Mesenchymal stem cell (in vitro differentiated cells and primary cell): Measurements from ENCODE around the gene FRMD4A.

Experiments used
- DNase-seq: peaks from one replicate; pipeline ENCODE4 v3.0.0-alpha.2; 2013
- H2AFZ ChIP-seq: one replicate; pipeline ENCODE4 v1.6.1; 2013; ENCODE audit warnings: low read depth, mild to moderate bottlenecking, control low read depth, inconsistent platforms, low read length, moderate library complexity
- H2AK5ac ChIP-seq: 2 replicates; pipeline ENCODE4 v1.6.1; 2013; ENCODE audit warnings: low read length, moderate library complexity, mild to moderate bottlenecking, inconsistent platforms; ENCODE audit not compliant: severe bottlenecking
- H2BK120ac ChIP-seq: one replicate; pipeline ENCODE4 v1.6.1; 2013; ENCODE audit warnings: low read depth, mild to moderate bottlenecking, inconsistent platforms, low read length, moderate library complexity
- H2BK12ac ChIP-seq, 2 experiments: one replicate each; pipeline ENCODE4 v1.6.1; 2013; ENCODE audit warnings: inconsistent platforms in 2 of 2, low read length in 2 of 2, mild to moderate bottlenecking in 2 of 2, moderate library complexity in 2 of 2, control low read depth in 1 of 2
- H2BK15ac ChIP-seq: one replicate; pipeline ENCODE4 v1.6.1; 2013; ENCODE audit warnings: mild to moderate bottlenecking, low read depth, inconsistent platforms; ENCODE audit not compliant: poor library complexity, severe bottlenecking
- H2BK5ac ChIP-seq: 2 replicates; pipeline ENCODE4 v1.6.1; 2013; ENCODE audit warnings: low read depth, mild to moderate bottlenecking, low read length, control low read depth, inconsistent platforms; ENCODE audit not compliant: poor library complexity, severe bottlenecking
- H3K14ac ChIP-seq, 2 experiments: one replicate each; pipeline ENCODE4 v1.6.1; 2013; ENCODE audit warnings: inconsistent platforms in 2 of 2, low read length in 2 of 2, control low read depth in 1 of 2, mild to moderate bottlenecking in 1 of 2, moderate library complexity in 1 of 2
- H3K18ac ChIP-seq, 2 experiments: one replicate each; pipeline ENCODE4 v1.6.1; 2013; ENCODE audit warnings: inconsistent platforms in 2 of 2, low read length in 2 of 2, control low read depth in 1 of 2, low read depth in 1 of 2, mild to moderate bottlenecking in 1 of 2
- H3K23ac ChIP-seq, 2 experiments: one replicate each; pipeline ENCODE4 v1.6.1; 2013; ENCODE audit warnings: inconsistent platforms in 2 of 2, low read length in 2 of 2, mild to moderate bottlenecking in 2 of 2, moderate library complexity in 2 of 2, control low read depth in 1 of 2
- H3K27ac ChIP-seq: 2 replicates; pipeline ENCODE4 v1.5.1; 2013; ENCODE audit warnings: mild to moderate bottlenecking, moderate library complexity, low read length, control low read depth, inconsistent platforms; ENCODE audit not compliant: poor library complexity, severe bottlenecking
- H3K27me3 ChIP-seq, 2 experiments: 2 replicates each; pipeline versions ENCODE4 v1.6.1 to v1.7.0; 2013; ENCODE audit warnings: low read length in 2 of 2, mild to moderate bottlenecking in 2 of 2, moderate library complexity in 2 of 2, control low read depth in 1 of 2, inconsistent platforms in 1 of 2; ENCODE audit not compliant: control insufficient read depth in 1 of 2, insufficient read depth in 1 of 2
- H3K36me3 ChIP-seq, 2 experiments: 2 replicates each; pipeline versions ENCODE4 v1.6.1 to v1.7.0; 2013; ENCODE audit warnings: low read length in 2 of 2, control low read depth in 1 of 2, inconsistent platforms in 1 of 2, low read depth in 1 of 2, mild to moderate bottlenecking in 1 of 2; ENCODE audit not compliant: insufficient read depth in 2 of 2, control insufficient read depth in 1 of 2
- H3K4ac ChIP-seq, 2 experiments: one replicate each; pipeline ENCODE4 v1.6.1; 2013; ENCODE audit warnings: inconsistent platforms in 2 of 2, low read length in 2 of 2, mild to moderate bottlenecking in 2 of 2, moderate library complexity in 2 of 2, control low read depth in 1 of 2, low read depth in 1 of 2
- H3K4me1 ChIP-seq: 2 replicates; pipeline ENCODE4 v1.6.1; 2013; ENCODE audit warnings: low read depth, low read length, control low read depth; ENCODE audit not compliant: control insufficient read depth, insufficient read depth
- H3K4me2 ChIP-seq: 2 replicates; pipeline ENCODE4 v1.6.1; 2013; ENCODE audit warnings: low read length, mild to moderate bottlenecking, inconsistent platforms; ENCODE audit not compliant: poor library complexity, severe bottlenecking
- H3K4me3 ChIP-seq, 2 experiments: 2 replicates each; pipeline versions ENCODE4 v1.5.1 to v1.7.0; 2013; ENCODE audit warnings: low read length in 2 of 2, mild to moderate bottlenecking in 2 of 2, control low read depth in 1 of 2, low read depth in 1 of 2; ENCODE audit not compliant: insufficient read depth in 1 of 2
- H3K79me1 ChIP-seq: replicated peaks from 2 replicates; pipeline ENCODE4 v1.6.1; 2013; ENCODE audit warnings: mild to moderate bottlenecking, control low read depth, low read length, inconsistent platforms; ENCODE audit not compliant: poor library complexity, severe bottlenecking
- H3K9ac ChIP-seq: 2 replicates; pipeline ENCODE4 v1.7.0; 2013; ENCODE audit warnings: mild to moderate bottlenecking, low read length, moderate library complexity
- H3K9me3 ChIP-seq: 2 replicates; pipeline ENCODE4 v1.7.0; 2013; ENCODE audit warnings: mild to moderate bottlenecking, low read length; ENCODE audit not compliant: control insufficient read depth
- H4K8ac ChIP-seq: one replicate; pipeline ENCODE4 v1.6.1; 2013; ENCODE audit warnings: inconsistent platforms, mild to moderate bottlenecking, low read length, moderate library complexity
- H4K91ac ChIP-seq: one replicate; pipeline ENCODE4 v1.6.1; 2013; ENCODE audit warnings: mild to moderate bottlenecking, low read length, inconsistent platforms
- WGBS: methylation state at CpG from one replicate; pipeline ENCODE4 v1.1.7; 2013; ENCODE audit warnings: mixed read lengths; 5-methylcytosine and 5-hydroxymethylcytosine counted together

Gene FRMD4A

GRCh38 chr10:13632440-13632839 lies 698.3 kb downstream of the FRMD4A start:
- Histone ChIP-seq H3K36me3 (peaks cover 7 to 27% of the 10 kb centered on the region in 2 experiments), H2AFZ (no peak overlapping the region), H2AK5ac (no peak overlapping the region), H2BK12ac (no peak overlapping the region), H3K4ac (no peak overlapping the region), H2BK5ac (no peak overlapping the region), H3K79me1 (peaks cover 3% of the 10 kb centered on the region), H4K8ac (no peak overlapping the region), H3K9me3 (no peaks in the 10 kb centered on the region), H3K4me2 (no peak overlapping the region), H3K23ac (no peak overlapping the region), H3K4me1 (no peaks in the 10 kb centered on the region), H3K14ac (no peak overlapping the region), H4K91ac (no peak overlapping the region), H3K18ac (no peak overlapping the region), H3K27ac (no peak overlapping the region), H3K4me3 (no peak overlapping the region), H3K9ac (no peak overlapping the region), H2BK120ac (no peak overlapping the region), H2BK15ac (no peak overlapping the region), H3K27me3 (no peaks in the 10 kb centered on the region)
- no peak for DNase-seq
- WGBS = no CpG with 5 or more reads among the region's 3 CpGs

GRCh38 chr10:13631594-13631993 lies 699.1 kb downstream of the FRMD4A start:
- Histone ChIP-seq H3K4me2 (no peak overlapping the region), H2BK120ac (no peak overlapping the region), H3K4ac (no peak overlapping the region), H3K36me3 (peaks cover 7 to 27% of the 10 kb centered on the region in 2 experiments), H2BK5ac (no peak overlapping the region), H3K9me3 (no peaks in the 10 kb centered on the region), H3K4me1 (no peaks in the 10 kb centered on the region), H4K8ac (no peak overlapping the region), H3K4me3 (no peak overlapping the region), H3K27me3 (no peaks in the 10 kb centered on the region), H2BK15ac (no peak overlapping the region), H4K91ac (no peak overlapping the region), H3K9ac (no peak overlapping the region), H3K27ac (no peak overlapping the region), H2AFZ (peak overlapping the region; percentile 44), H3K14ac (no peak overlapping the region), H3K18ac (no peak overlapping the region), H2BK12ac (no peak overlapping the region), H2AK5ac (no peak overlapping the region), H3K79me1 (peaks cover 3% of the 10 kb centered on the region), H3K23ac (no peak overlapping the region)
- no peak for DNase-seq
- 98% methylated on average over 5 of the region's 6 CpGs for WGBS

- Histone ChIP-seq H3K18ac (no peak overlapping the region), H3K79me1 (peaks cover 1% of the 10 kb centered on the region), H2BK12ac (no peak overlapping the region), H3K36me3 (peaks cover 7 to 29% of the 10 kb centered on the region in 2 experiments), H4K8ac (no peak overlapping the region), H2BK5ac (no peak overlapping the region), H2AFZ (no peak overlapping the region), H2AK5ac (no peak overlapping the region), H2BK120ac (no peak overlapping the region), H3K4me3 (no peak overlapping the region), H3K23ac (no peak overlapping the region), H3K9me3 (no peaks in the 10 kb centered on the region), H3K27ac (no peak overlapping the region), H3K27me3 (no peaks in the 10 kb centered on the region), H2BK15ac (no peak overlapping the region), H3K4ac (no peak overlapping the region), H3K9ac (no peak overlapping the region), H3K4me2 (no peak overlapping the region), H4K91ac (no peak overlapping the region), H3K4me1 (no peaks in the 10 kb centered on the region), H3K14ac (no peak overlapping the region)
- no peak for DNase-seq
Observed at GRCh38 chr10:13630231-13630630, 700.5 kb downstream of the FRMD4A start.

GRCh38 chr10:13629116-13629515 lies 701.6 kb downstream of the FRMD4A start:
- no peak for DNase-seq
- H2BK15ac ChIP-seq = no peak overlapping the region
- H3K14ac ChIP-seq = no peak overlapping the region
- H3K23ac ChIP-seq = no peak overlapping the region
- peaks cover 7 to 29% of the 10 kb centered on the region in 2 experiments for H3K36me3 ChIP-seq
- H4K91ac ChIP-seq = no peak overlapping the region
- no peak overlapping the region for H3K4ac ChIP-seq
- H3K27ac ChIP-seq = no peak overlapping the region
- H2AK5ac ChIP-seq = no peak overlapping the region
- no peaks in the 10 kb centered on the region for H3K4me1 ChIP-seq
- H3K4me2 ChIP-seq = no peak overlapping the region
- H3K9ac ChIP-seq = no peak overlapping the region
- H3K27me3 ChIP-seq = no peaks in the 10 kb centered on the region
- no peak overlapping the region for H3K18ac ChIP-seq
- H2BK120ac ChIP-seq = no peak overlapping the region
- 93% methylated on average over 1 of the region's 2 CpGs for WGBS
- no peak overlapping the region for H2BK5ac ChIP-seq
- no peak overlapping the region for H2BK12ac ChIP-seq
- H4K8ac ChIP-seq = no peak overlapping the region
- peaks cover 4% of the 10 kb centered on the region for H3K79me1 ChIP-seq
- no peak overlapping the region for H3K4me3 ChIP-seq
- no peak overlapping the region for H2AFZ ChIP-seq
- H3K9me3 ChIP-seq = no peaks in the 10 kb centered on the region
